ENCODE measurements around the gene ATP6AP2.

DNA sequence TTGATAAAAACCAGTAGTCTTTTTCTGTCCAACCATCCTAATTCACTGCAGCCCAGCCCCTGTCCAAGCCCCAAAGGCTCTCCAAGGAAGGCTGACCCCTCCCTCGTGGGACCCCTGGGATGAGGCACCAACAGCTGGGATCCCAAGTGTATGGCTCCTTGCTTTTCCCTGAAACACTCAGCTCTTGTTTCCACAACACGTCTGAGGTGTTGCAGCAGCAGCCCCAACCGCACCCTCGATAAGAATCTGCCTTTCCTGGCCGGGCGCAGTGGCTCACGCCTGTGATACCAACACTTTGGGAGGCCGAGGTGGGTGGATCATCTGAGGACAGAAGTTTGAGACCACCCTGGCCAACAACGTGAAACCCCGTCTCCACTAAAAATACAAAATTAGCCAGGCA lies 17.0 kb upstream of the ATP6AP2 start:
- no peak for TF ChIP-seq POLR2A (IDR thresholded peaks at IDR 0.05)
- TF ChIP-seq, protein P1, sequence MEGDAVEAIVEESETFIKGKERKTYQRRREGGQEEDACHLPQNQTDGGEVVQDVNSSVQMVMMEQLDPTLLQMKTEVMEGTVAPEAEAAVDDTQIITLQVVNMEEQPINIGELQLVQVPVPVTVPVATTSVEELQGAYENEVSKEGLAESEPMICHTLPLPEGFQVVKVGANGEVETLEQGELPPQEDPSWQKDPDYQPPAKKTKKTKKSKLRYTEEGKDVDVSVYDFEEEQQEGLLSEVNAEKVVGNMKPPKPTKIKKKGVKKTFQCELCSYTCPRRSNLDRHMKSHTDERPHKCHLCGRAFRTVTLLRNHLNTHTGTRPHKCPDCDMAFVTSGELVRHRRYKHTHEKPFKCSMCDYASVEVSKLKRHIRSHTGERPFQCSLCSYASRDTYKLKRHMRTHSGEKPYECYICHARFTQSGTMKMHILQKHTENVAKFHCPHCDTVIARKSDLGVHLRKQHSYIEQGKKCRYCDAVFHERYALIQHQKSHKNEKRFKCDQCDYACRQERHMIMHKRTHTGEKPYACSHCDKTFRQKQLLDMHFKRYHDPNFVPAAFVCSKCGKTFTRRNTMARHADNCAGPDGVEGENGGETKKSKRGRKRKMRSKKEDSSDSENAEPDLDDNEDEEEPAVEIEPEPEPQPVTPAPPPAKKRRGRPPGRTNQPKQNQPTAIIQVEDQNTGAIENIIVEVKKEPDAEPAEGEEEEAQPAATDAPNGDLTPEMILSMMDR (IDR thresholded peaks at IDR 0.05) = no peak
